Upper lobe of left lung (tissue), 4 donors: ENCODE measurements around the gene TRIM25.

Experiments used
- CTCF ChIP-seq, 6 experiments: fragments of 450-650 bp in 4 of 6; fragments of 200-600 bp in 2 of 6; sonication (generic) in 2 of 6; IDR thresholded peaks; one replicate each; pipeline ENCODE4 v1.5.1; 2016 to 2019; ENCODE audit warnings: antibody characterized with exemption in 6 of 6
- EP300 ChIP-seq, 4 donors: sonication (generic); formaldehyde crosslinking; IDR thresholded peaks; one replicate each; pipeline ENCODE4 v1.5.1; 2017; ENCODE audit warnings: antibody characterized with exemption in 4 of 4, control low read depth in 2 of 4
- POLR2A ChIP-seq, 4 donors: fragments of 450-650 bp; IDR thresholded peaks; one replicate each; pipeline ENCODE4 v1.5.1; 2016 to 2017; ENCODE audit warnings: antibody characterized with exemption in 4 of 4, mild to moderate bottlenecking in 2 of 4

GRCh38 chr17:56879280-56879679, 34.6 kb downstream of the TRIM25 start:
- TF ChIP-seq POLR2A (IDR thresholded peaks at IDR 0.05) (no peak), CTCF (IDR thresholded peaks at IDR 0.05) (no peak), EP300 (IDR thresholded peaks at IDR 0.05) (no peak)
